ENCODE results near the gene INO80.

DNA sequence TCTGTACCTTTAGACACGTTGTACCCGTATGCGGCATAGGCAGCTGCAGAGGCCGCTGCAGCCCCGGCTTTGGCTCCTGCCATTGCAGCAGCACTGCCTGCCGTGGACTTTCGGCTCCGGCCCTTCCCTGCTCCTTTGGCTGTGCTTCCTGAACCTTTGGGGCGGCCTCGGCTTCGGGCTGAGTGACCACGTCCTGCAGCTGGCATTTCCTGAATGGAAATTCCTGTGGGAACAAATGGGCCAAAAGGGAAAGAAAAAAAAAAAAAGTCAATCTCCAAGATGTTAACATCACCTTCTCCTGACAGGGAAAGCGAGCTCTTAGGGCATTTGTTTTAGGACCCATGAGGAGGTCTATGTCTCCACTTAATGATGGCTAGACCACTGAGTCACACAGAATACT, 133.2 kb downstream of the INO80 start:
- TF ChIP-seq, protein P1, sequence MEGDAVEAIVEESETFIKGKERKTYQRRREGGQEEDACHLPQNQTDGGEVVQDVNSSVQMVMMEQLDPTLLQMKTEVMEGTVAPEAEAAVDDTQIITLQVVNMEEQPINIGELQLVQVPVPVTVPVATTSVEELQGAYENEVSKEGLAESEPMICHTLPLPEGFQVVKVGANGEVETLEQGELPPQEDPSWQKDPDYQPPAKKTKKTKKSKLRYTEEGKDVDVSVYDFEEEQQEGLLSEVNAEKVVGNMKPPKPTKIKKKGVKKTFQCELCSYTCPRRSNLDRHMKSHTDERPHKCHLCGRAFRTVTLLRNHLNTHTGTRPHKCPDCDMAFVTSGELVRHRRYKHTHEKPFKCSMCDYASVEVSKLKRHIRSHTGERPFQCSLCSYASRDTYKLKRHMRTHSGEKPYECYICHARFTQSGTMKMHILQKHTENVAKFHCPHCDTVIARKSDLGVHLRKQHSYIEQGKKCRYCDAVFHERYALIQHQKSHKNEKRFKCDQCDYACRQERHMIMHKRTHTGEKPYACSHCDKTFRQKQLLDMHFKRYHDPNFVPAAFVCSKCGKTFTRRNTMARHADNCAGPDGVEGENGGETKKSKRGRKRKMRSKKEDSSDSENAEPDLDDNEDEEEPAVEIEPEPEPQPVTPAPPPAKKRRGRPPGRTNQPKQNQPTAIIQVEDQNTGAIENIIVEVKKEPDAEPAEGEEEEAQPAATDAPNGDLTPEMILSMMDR (IDR thresholded peaks at IDR 0.05) = no peak
- TF ChIP-seq EZH2 (IDR thresholded peaks at IDR 0.05; ENCODE audit: borderline replicate concordance, insufficient read depth, low read depth, low read length, poor library complexity, severe bottlenecking) = no peak

Measured in B cell (primary cell).